ENCODE results near the gene HOXB6.

DNA sequence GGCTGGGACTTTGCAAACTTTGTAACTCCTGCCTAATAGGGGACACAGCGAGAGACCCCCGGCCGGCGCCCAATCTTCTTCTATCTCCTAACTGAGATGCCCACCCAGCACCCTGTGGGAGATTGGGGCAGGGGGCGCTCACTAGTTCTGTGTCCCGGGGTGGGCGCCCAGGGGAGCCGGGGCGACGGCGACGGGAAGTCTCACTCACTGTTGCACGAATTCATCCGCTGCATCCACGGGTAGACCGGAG, 7.3 kb downstream of the HOXB6 start:
- no peak for TF ChIP-seq CTCF (conservative IDR thresholded peaks at IDR 0.05)
- no peak for TF ChIP-seq ZFX (IDR thresholded peaks at IDR 0.05)

All from C4-2B (cell line).